ENCODE measurements around the gene ROR1.

The ROR1 gene

DNA sequence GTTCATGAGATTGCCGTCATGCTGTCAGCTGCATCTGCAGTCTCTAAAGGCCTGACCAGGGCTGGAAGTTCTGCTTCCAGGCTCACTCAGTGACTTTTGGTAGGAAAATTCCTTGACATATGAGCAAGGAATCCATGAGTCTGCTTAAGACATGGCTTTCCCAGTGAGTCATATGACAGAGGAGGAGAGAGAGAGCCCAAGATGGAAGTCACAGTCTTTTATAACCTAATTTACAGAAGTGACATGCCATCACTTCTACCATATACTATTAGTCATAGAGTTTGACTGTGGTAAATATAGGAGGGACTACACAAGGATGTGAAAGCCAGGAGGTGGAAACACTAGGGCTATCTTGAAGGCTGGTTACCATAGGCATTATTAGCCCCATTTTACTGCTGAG is 115.2 kb downstream of the ROR1 start:
- DNase-seq, result no peak

DNA sequence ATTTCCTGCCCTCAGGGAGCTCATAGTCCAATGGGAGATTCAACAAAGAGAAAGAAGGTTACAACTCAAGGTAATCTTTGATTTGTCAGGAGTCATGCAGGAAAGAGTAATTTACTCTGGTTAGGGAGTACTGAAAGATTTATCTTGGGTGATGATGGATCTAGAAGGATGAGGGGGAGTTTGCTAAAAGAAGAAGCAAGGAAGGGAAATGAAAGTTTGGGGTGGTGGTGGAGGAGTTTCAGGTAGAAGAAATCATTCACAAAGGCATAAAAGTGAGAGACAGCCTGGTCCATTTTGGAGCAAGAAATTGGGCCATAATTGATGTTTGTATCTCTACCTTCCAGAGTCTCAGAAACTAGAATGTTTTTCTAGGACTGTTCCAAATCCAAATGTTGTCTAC is 116.7 kb downstream of the ROR1 start:
- no peak for DNase-seq

DNA sequence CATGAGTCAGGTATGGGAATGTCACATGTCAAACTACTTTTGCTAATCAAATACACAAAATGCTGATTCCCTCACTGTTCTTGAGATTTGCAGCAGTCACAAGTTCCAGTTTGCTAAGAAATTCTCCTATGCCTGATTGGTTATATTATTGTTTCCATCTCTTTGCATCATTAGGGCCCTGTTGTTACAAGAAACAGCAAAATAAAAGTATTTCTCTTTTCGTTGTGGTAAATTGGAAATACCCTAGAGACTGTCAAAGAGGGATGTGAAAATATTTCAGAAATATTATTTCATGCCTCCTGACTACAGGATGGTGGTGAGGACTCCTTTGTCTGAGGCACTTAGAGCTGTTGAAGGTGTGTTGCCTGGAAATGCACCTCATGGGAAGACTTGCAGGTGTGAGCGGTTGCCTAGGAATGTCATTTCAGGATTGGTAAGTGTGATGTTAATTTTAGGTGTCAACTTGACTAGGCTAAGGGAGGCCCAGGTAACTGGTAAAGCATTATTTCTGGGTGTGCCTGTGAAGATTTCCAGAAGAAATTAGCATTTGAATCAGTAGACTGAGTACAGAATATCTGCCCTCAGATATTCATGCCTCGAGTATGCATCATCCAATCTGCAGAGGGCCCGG is 117.4 kb downstream of the ROR1 start:
- no peak for DNase-seq

DNA sequence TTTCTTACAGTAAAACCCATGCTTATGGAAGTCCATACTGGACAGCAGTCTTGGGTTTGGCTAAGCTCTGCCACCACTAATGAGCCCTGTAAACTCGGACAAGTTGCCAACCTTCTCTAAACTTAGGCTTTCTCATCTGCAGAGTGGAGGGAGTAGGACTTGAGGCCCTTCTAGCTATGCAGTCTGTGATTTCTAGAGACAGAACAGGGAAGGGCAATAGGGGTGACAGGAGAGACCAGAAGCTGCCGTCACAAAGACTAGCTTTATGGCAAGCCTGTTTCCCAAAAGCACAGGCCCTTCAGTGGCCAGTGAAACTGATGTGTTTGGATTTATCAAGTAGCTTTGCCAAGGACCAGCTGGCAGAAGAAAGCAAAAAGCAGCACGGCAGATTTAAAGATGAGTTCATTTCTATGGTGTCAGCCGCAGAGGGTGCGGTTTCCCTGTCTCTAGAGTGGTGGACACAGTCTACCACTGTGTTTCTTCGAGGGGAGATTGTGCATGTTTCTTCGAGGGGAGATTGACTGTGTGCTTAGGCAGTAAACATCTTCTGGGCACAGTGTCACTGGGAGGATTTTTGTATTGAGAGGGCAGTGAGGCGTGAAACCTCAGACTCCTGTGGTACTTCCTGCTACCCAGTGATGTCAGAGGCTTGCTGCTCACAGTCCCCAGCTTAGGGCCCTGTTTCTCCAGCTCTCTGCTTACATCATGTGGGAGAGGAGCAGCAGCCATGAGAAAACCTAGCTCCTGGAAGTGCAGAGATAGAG is 119.0 kb downstream of the ROR1 start:
- DNase-seq, result no peak

DNA sequence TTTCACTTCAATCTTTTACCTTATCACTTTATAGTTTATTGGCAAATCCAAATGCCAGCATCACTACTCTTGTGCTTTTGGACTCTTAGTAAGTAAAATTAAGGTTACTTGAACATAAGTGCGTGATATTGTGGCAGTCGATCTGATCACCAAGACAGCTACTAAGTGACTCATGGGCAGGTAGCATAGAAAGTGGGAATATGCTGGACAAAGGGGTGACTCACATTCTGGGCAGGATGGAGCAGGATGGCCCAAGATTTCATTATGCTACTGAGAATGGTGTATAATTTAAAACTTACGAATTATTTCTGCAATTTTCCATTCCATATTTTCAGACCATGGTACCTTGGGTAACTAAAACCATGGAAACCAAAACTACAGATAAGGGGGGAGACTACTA is 120.2 kb downstream of the ROR1 start:
- no peak for DNase-seq

DNA sequence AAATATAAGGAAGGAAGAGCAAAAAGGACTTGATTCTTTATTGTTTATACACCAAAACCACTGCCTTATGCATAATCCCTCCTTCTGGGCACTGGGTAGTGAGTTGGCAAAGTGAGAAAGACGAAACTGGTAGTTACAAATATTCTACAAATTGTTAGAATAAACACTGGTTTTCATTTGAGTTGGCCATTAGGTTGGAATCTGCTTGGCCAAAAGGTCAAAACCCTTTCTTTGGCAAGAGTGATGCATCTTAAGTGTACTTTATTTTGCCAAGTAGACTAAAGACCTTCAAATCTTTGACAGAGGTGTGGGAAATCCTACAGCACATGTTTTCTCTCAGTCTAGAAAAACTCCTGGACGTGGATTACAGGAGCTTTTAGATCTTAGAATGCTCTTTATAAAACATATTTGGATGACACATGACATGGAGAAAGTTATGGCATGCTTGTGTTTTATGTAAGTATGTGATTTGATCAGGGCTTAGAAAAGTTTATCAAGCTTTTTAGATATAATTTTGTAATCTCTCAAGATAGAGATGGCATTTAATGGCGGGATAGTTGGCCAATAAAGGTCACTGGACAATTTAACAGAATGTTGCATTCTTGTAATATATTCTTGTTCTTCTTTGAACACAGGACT is 120.9 kb downstream of the ROR1 start:
- no peak for DNase-seq

DNA sequence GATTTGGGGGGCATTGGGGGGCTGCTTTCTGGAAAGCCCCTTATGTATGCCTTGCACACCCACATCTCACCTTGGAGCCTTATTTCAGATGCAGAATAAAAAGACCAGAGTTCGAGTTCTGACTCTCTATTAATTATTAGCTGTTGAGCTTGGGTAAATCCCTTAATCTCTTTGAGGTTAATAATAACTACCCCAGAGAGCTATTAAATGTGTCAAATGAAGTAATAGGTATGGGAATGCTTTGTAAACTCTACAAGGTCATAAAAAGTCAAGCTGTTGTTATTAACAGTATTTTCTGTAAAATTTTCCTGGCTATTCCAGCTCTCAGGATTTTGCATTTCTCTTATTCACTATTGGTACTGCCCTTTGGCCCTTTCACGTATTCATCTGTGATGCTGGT is 122.9 kb downstream of the ROR1 start:
- no peak for DNase-seq

DNA sequence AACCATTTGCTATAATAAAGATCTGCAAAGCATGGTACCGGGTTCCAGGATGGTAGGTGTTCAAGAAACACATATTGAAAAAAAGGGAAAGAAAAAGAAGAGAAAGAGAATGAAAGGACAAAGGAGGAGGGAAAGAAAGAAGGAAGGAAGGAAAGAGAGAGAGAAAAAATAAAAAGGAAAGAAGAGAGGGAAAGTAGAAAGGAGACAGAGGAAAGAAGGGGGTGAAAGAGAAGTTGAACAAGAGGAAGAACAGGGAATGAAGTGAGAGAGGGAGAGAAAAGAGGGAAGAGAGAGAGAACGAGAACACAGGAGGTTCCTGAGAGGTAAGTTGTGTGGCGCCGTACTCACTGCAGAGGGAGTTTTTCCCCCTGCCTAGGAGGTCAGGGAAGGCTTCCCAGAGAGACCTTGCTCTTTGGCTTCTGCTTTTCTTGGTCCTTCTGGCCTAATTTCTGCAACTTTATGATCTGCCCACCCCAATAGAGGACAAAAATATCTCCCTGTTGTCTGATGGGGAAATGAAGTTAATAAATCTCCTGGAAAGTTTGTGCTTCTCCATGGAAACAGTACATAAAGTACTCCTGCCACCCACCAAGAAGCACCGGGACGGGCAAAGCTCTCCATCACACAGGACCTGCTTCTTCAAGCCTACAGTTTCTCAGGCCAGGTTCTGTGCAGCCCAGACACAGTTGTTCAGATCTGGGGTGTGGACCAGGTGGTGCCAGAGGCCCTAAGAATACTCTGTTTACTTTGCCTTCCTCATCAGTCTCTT is 124.8 kb downstream of the ROR1 start:
- DNase-seq, result no peak

DNA sequence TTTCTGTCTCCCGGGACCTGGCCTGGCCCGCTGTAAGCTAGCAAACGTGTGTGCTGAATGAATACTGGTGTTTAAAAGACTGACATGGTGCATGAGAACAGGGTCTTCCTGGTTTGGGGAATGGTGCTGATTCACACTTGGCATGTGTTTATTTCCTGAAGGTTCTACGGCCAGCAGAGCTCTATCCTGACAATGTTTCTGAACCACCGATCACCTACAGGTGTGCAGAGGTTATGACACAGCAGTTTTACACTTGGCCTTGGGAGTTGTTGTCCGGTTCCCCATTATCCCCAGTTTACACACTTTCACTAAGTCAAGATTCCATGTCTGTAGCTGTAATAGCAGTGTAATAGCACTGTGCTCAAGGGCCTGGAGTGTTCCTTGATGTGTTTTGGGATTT is 127.3 kb downstream of the ROR1 start:
- no peak for DNase-seq

DNA sequence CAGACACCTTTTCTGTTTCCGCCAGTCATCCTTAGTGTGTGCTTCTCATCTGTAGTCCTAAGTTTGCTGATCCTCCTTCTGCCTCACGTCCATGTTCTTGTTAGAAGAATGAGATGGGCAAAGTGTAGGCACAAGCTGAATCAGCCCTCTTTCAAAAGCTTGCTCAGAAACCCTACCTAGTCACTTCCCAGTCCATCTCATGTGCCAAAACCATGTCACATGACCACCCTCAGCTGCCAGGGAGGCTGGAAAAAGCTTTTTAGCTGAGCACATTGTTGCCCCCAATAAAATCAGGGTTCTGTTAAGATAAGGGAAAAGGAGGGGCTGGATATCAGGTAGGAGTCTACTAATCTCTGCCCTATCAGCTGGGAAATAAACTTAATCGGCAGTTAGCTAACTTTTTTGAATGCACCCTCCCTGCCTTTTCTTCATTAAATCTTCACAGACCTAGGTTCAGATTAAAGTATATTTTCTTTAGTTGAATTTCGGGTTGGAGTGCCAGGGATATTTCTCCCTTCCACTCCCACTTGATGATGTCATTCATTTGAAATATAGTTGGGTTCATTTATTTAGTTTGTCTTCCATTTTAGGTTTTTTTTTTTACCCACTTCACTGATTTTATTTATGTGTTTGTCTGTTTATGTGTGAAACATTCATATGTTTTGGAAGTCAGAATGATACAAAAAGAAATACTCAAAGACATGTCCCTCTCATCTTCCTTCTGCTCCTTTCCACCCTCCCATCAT is 129.2 kb downstream of the ROR1 start:
- no peak for DNase-seq

DNA sequence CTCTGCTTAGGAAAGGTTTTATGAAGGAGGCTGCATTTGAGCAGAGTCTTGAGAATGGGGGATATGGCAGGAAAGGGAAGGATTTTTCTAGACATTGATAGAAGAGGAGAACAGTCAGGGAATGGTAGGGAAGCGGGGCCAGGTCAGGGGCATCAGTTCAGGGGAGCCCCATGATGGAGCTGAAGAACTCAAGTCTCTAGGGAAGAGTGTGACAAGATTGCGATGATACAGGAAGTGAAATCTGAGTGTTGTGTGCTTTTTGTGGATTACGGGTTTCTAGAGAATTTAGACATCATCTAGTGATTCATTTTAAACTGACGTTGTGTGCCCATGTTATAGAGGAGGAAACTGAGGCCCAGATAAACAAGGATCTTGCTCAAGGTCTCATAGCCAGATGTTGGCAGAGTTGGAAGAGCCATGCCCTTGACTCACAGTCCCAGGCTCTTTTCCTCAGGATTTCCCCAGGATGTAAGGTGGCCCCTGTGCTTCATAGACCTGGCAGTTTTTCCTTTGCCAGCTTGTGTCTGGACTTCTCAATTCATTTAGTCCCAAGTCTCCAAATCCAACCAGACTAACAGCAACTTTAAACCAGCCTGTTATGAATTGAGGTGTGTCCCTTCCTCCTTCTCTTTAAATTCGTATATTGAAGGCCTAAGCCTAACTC is 130.3 kb downstream of the ROR1 start:
- no peak for DNase-seq

DNA sequence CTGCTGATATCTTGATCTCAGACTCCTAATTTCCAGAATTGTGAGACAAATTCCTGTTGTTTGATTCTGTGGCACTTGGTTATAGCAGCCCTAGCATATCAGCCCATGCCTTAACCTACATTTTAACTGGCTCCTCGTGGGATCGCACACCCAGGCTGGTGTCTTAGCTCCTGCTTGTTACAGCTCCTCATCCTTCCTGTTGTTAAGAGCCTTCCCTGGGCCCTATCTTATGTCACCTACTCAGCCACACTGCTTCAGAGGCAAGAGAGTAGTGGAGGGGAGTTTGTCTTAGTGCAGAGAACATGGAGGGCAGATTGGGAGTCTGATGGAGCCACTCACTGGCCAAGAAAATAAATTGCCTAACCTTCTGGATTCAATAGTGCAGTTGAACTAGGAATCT is 131.0 kb downstream of the ROR1 start:
- no peak for DNase-seq

DNA sequence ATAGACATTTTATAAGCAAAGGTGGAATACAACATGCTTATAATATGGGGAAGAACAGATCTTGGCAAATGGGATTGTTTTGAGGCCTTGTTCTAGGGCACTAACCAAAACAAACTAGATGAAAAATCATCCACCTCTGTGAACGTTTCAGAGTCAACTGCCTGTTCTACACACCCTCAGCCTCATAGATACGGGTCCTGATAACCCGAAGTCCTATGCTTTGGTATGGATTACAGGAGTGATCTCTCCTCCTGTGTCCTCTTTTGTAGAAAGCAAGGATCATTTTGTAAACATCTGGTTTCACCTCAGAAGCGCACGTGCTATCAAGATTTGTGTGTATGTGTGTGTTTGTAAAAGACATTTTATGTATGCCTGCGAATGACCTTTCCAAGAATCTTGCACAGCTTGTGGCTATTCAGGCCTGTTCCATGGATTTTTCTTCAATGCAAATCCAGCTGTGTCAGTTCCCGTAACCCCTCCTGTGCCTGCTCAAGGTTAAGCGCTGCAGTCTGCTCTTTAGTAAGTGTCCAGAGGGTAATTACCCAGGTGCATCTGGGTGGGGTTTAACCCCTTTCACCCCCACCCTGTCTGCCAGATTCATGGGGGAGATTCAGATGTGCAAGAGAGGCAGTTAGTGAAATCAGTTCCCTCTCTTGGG is 132.4 kb downstream of the ROR1 start:
- no peak for DNase-seq

DNA sequence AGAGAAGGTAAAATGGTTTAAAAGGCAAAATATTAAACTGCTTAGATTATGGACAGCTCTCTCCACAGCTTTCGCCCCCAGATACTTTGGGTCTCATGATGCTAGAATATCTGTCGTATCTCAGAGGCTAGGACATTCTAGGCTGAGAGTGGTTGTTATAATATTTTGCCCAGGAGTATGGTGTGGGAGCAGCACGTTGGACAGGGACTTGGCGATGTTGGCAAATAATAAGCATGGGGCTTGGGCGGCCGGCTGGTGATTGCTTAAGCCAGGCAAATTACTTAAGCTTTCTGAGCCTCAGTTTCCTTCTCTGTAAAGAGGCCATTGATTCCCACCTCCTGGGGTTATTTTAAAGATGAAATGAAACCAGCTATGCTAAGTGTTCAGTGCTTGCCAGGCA is 133.2 kb downstream of the ROR1 start:
- DNase-seq, result no peak

DNA sequence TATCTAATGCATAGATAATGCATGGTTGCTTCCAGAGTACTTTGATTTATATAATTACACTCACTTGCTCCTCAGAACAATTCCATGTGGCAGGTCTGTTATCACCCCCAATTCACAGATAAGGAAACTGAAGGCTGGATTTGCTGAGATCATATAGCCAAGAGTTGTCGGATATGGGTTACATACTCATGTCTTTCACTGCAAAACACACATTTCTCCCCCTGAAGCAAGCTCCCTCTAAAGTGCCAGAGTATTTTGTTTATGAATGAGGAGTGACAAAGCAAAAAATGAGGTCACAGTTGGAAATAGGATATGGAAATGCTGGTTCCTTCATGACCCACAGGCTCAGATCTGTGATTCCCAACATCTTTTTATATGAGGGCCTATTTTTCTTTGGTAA is 134.2 kb downstream of the ROR1 start:
- DNase-seq, result no peak

DNA sequence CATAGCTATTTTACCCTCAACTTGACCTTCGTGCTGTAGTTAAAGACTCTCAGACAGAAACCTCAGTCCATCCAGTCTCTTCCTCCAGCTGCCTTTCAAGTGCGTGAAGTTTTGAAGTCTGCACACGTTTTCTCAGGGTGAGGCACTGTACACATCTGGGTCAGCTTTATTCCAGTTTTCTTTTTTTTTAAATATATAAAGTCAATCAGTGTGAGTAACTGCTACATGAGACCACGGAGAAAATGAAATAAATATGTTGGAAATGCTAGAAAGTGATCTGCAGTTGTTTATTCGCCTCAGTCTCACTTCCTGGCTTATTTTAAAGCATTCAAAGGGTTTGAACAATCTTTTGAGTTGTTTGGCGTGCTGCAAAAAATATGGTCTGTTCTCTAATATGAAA is 135.7 kb downstream of the ROR1 start:
- DNase-seq, result no peak

DNA sequence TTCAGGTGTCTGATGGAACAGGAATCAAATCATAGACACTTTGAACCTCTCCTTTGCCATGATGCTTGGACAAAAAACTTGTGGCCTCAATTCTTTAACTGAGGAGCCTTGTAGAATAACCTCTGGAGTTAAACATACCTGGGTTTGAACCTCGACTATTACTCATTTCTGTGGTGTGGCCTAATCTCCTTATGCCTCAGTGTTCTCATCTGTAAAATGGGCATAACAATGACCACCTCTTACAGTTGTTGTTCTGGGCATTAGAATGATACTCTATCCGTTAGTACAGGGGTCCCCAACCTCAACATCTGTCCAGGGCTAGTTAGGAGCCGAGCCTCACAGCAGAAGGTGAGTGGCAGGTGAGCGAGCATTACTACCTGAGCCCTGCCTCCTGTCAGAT is 137.2 kb downstream of the ROR1 start:
- DNase-seq, result no peak

DNA sequence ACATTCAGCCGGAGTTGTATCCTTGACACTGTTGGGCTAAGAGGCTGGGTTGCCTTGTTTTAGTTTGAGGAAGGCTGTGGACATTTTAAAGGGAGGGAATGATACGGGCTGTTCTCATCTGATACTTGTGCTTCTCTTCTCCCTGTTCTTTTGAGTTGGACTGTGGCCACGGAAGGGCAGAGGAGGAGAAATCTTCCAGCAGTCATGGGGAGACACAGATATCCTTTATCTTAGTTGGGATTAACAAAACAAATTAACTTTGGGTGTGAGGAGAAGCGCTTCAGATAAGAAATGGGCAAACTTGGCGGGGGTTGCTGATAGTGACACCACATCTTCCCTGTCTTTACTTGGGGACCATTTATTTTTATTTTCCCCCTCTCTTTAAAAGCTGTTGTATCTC is 138.8 kb downstream of the ROR1 start:
- DNase-seq, result no peak

DNA sequence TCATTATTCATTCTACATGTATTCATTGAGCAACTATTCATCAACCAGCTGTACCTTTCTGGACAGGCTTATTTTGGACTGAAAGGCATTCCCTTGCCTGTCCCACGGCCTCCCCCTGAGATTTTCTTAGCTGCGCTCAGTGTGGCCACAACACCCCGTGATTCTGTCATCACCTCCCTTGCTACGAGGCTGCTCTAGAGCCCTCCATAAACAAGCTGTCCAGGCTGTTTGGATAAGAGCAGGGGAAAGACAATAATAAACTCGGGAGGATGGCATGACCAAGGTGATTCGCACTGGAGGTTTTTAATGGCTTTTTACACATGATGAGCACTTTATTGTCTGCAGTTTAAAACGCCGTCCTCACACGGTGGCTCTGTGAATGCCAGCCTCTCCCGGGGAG is 139.7 kb downstream of the ROR1 start:
- no peak for DNase-seq

DNA sequence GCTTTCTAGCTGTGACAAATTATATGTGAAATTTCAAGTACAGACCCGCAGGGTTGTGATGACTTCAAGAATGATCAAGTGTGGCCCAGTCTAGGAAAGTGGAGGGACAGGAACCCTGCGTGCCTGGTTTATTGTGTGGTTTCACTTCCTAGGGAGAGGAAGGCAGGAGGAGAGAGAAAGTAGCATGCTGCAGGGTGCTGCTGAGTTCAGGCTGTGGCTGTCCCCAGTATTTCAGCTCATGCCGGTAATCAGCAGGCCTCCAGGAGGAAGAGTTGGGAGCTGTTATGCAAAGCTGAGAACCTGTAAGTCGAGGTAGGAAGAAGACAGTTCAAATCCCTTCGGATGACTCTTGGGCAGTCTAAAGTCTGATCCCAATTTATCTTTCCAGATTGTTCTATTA is 140.4 kb downstream of the ROR1 start:
- no peak for DNase-seq

DNA sequence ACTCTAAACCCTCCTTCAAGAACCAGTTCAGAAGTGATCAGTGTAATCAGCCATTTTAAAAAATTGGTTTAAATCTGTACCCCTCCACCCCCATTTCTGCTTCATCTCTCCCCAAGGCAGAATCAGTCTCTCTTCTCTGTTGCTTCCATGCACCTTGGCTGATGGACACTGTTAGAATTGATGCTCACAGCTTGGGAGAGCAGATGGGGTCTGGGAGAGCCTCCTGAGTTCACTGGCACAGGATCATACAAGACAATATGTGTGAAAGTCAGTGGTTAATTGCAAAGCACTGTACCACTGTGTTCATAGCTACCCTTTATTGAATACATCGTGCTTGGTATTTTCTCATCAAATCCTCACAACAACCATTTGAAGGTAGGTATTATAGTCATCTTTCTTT is 140.9 kb downstream of the ROR1 start:
- DNase-seq, result no peak

DNA sequence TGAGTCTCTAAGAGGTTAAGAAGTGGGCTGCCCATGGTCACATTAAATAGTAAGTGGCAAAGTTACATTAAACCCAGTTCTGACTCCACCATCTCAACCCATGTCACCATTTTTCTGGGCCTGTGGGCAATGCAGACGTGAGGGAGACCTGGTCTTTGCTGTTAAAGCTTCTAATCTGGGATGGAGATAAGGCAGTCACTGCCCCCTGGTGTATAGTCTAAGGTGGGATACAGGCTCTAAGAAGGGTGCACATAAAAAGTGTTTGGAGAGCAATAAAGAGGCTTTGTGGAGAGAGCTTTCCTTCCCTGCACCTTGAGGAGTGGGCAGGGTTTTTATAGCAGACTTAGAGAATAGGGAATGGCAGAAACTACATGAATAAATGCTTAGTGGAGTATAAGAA is 141.3 kb downstream of the ROR1 start:
- no peak for DNase-seq
